GM12864 (cell line): ENCODE data around the gene CEP250.
A peak's percentile ranks its signal among the peaks of the same experiment; 100 is the strongest.
"Not testable (repeated sequence)": the region's sequence is repeated elsewhere in the genome, so short reads cannot be mapped to it uniquely, and the experiment has no call there.

Experiments
- DNase-seq: peaks from one replicate; pipeline ENCODE4 v3.0.0-alpha.2; 2011; ENCODE audit warnings: low read depth
- H3K4me3 ChIP-seq: 2 replicates; pipeline ENCODE4 v1.5.1; 2011; ENCODE audit warnings: mild to moderate bottlenecking, low read depth, low read length, control low read depth
- CTCF ChIP-seq: IDR thresholded peaks from 2 replicates; pipeline ENCODE4 v1.5.1; 2011; ENCODE audit warnings: low read depth, mild to moderate bottlenecking, moderate library complexity, low read length, control low read depth, inconsistent platforms; ENCODE audit errors: missing control alignments

Gene CEP250

GRCh38 chr20:35453647-35454046 is 1.8 kb upstream of the CEP250 start:
- DNase-seq = no peak
- TF ChIP-seq CTCF = no peak
- no peak overlapping the region; the same call in 1 of the 2 replicates for H3K4me3 ChIP-seq

- not testable (repeated sequence) for DNase-seq, H3K4me3 ChIP-seq
These were observed 1.3 kb downstream of the CEP250 start for GRCh38 chr20:35456700-35457099.

- DNase-seq, H3K4me3 ChIP-seq: not testable (repeated sequence)
These were observed 2.1 kb downstream of the CEP250 start for GRCh38 chr20:35457539-35457938.

- no peak for DNase-seq
- no peak overlapping the region for H3K4me3 ChIP-seq
- no peak for TF ChIP-seq CTCF
These were observed 3.0 kb downstream of the CEP250 start for GRCh38 chr20:35458388-35458787.

GRCh38 chr20:35461620-35462019 is 6.2 kb downstream of the CEP250 start:
- DNase-seq = no peak
- no peak overlapping the region for H3K4me3 ChIP-seq
- TF ChIP-seq CTCF = no peak

GRCh38 chr20:35462351-35462750 is 7.0 kb downstream of the CEP250 start:
- no peak for TF ChIP-seq CTCF
- no peak overlapping the region for H3K4me3 ChIP-seq
- no peak for DNase-seq

GRCh38 chr20:35463455-35464300 is 8.3 kb downstream of the CEP250 start:
- no peak overlapping the region for H3K4me3 ChIP-seq
- DNase-seq = peak; percentile 42
- peak; percentile 82 for TF ChIP-seq CTCF

- DNase-seq = no peak
- no peak for TF ChIP-seq CTCF
- H3K4me3 ChIP-seq = no peak overlapping the region
These were observed 10.6 kb downstream of the CEP250 start for GRCh38 chr20:35465976-35466375.
